ENCODE data around the gene CHD1.

CHD1 gene

GRCh38 chr5:98845878-98846277 lies 82.9 kb downstream of the CHD1 start:
- TF ChIP-seq EZH2 (IDR thresholded peaks at IDR 0.05) (no peak), FOXP2 (optimal IDR thresholded peaks at IDR 0.05; ENCODE audit: control extremely low read depth, extremely low read length, insufficient read depth) (no peak), POLR2AphosphoS5 (IDR thresholded peaks at IDR 0.05; ENCODE audit: borderline replicate concordance, low read depth, low read length) (no peak)
- Histone ChIP-seq H3K9me3 (ENCODE audit: low read depth, low read length) (0 out of 2 replicates have a peak, but pooled peaks cover 3% of the 10 kb centered on the region), H3K36me3 (ENCODE audit: insufficient read depth, low read length) (no peaks in the 10 kb centered on the region)

GRCh38 chr5:98844865-98845264 lies 83.9 kb downstream of the CHD1 start:
- Histone ChIP-seq H3K4me3 (no peak overlapping the region), H3K36me3 (ENCODE audit: insufficient read depth, low read length) (no peaks in the 10 kb centered on the region), H3K9ac (ENCODE audit: insufficient read length) (no peak overlapping the region), H3K9me3 (ENCODE audit: low read depth, low read length) (0 out of 2 replicates have a peak, but pooled peaks cover 3% of the 10 kb centered on the region), H3K27ac (no peak overlapping the region)
- no peak for DNase-seq (ENCODE audit: low read depth, low spot score)
- TF ChIP-seq FOXP2 (optimal IDR thresholded peaks at IDR 0.05; ENCODE audit: control extremely low read depth, extremely low read length, insufficient read depth) (no peak), EZH2 (IDR thresholded peaks at IDR 0.05) (no peak), POLR2AphosphoS5 (IDR thresholded peaks at IDR 0.05; ENCODE audit: borderline replicate concordance, low read depth, low read length) (no peak)

More at GRCh38 chr5:98845878-98846277, 82.9 kb downstream of the CHD1 start:
- Histone ChIP-seq H3K4me3 (no peak overlapping the region), H3K9ac (ENCODE audit: insufficient read length) (no peak overlapping the region), H3K27ac (no peak overlapping the region)
- DNase-seq (ENCODE audit: low read depth, low spot score) = no peak

- no peaks in the 10 kb centered on the region for H3K36me3 ChIP-seq (ENCODE audit: insufficient read depth, low read length)
- no peak overlapping the region for H3K9ac ChIP-seq (ENCODE audit: insufficient read length)
- TF ChIP-seq POLR2AphosphoS5 (IDR thresholded peaks at IDR 0.05; ENCODE audit: borderline replicate concordance, low read depth, low read length) = no peak
- no peak for TF ChIP-seq EZH2 (IDR thresholded peaks at IDR 0.05)
- no peak for TF ChIP-seq FOXP2 (optimal IDR thresholded peaks at IDR 0.05; ENCODE audit: control extremely low read depth, extremely low read length, insufficient read depth)
- H3K4me3 ChIP-seq = no peak overlapping the region
- no peak overlapping the region for H3K27ac ChIP-seq
- no peak for DNase-seq (ENCODE audit: low read depth, low spot score)
- H3K9me3 ChIP-seq (ENCODE audit: low read depth, low read length) = 0 out of 2 replicates have a peak, but pooled peaks cover 3% of the 10 kb centered on the region
Measured at GRCh38 chr5:98843481-98843880, 85.3 kb downstream of the CHD1 start.

GRCh38 chr5:98840946-98841345 lies 87.9 kb downstream of the CHD1 start:
- H3K9ac ChIP-seq (ENCODE audit: insufficient read length) = no peak overlapping the region
- H3K4me3 ChIP-seq = no peak overlapping the region
- H3K9me3 ChIP-seq (ENCODE audit: low read depth, low read length) = 0 out of 2 replicates have a peak, but pooled peaks cover 3% of the 10 kb centered on the region
- no peaks in the 10 kb centered on the region for H3K36me3 ChIP-seq (ENCODE audit: insufficient read depth, low read length)
- H3K27ac ChIP-seq = no peak overlapping the region
- DNase-seq (ENCODE audit: low read depth, low spot score) = no peak
- no peak for TF ChIP-seq EZH2 (IDR thresholded peaks at IDR 0.05)
- no peak for TF ChIP-seq FOXP2 (optimal IDR thresholded peaks at IDR 0.05; ENCODE audit: control extremely low read depth, extremely low read length, insufficient read depth)
- TF ChIP-seq POLR2AphosphoS5 (IDR thresholded peaks at IDR 0.05; ENCODE audit: borderline replicate concordance, low read depth, low read length) = no peak

- Histone ChIP-seq H3K4me3 (no peak overlapping the region), H3K9me3 (ENCODE audit: low read depth, low read length) (0 out of 2 replicates have a peak, but pooled peaks cover 3% of the 10 kb centered on the region)
- no peak for DNase-seq (ENCODE audit: low read depth, low spot score)
Measured at GRCh38 chr5:98839469-98840383, 89.1 kb downstream of the CHD1 start.

GRCh38 chr5:98836175-98836574 lies 92.6 kb downstream of the CHD1 start:
- Histone ChIP-seq H3K4me3 (no peak overlapping the region), H3K9me3 (ENCODE audit: low read depth, low read length) (no peaks in the 10 kb centered on the region), H3K36me3 (ENCODE audit: insufficient read depth, low read length) (no peaks in the 10 kb centered on the region), H3K9ac (ENCODE audit: insufficient read length) (no peak overlapping the region), H3K27ac (no peak overlapping the region)
- TF ChIP-seq EZH2 (IDR thresholded peaks at IDR 0.05) (no peak), POLR2AphosphoS5 (IDR thresholded peaks at IDR 0.05; ENCODE audit: borderline replicate concordance, low read depth, low read length) (no peak), FOXP2 (optimal IDR thresholded peaks at IDR 0.05; ENCODE audit: control extremely low read depth, extremely low read length, insufficient read depth) (no peak)
- DNase-seq (ENCODE audit: low read depth, low spot score) = no peak

More at GRCh38 chr5:98839469-98840383, 89.1 kb downstream of the CHD1 start:
- H3K36me3 ChIP-seq (ENCODE audit: insufficient read depth, low read length) = no peaks in the 10 kb centered on the region
- H3K9ac ChIP-seq (ENCODE audit: insufficient read length) = no peak overlapping the region
- no peak for TF ChIP-seq FOXP2 (optimal IDR thresholded peaks at IDR 0.05; ENCODE audit: control extremely low read depth, extremely low read length, insufficient read depth)
- TF ChIP-seq EZH2 (IDR thresholded peaks at IDR 0.05) = no peak
- TF ChIP-seq POLR2AphosphoS5 (IDR thresholded peaks at IDR 0.05; ENCODE audit: borderline replicate concordance, low read depth, low read length) = no peak
- H3K27ac ChIP-seq = no peak overlapping the region

- TF ChIP-seq FOXP2 (optimal IDR thresholded peaks at IDR 0.05; ENCODE audit: control extremely low read depth, extremely low read length, insufficient read depth) (no peak), EZH2 (IDR thresholded peaks at IDR 0.05) (no peak), POLR2AphosphoS5 (IDR thresholded peaks at IDR 0.05; ENCODE audit: borderline replicate concordance, low read depth, low read length) (no peak)
- Histone ChIP-seq H3K9me3 (ENCODE audit: low read depth, low read length) (no peaks in the 10 kb centered on the region), H3K9ac (ENCODE audit: insufficient read length) (no peak overlapping the region), H3K27ac (no peak overlapping the region), H3K36me3 (ENCODE audit: insufficient read depth, low read length) (no peaks in the 10 kb centered on the region), H3K4me3 (no peak overlapping the region)
- DNase-seq (ENCODE audit: low read depth, low spot score) = no peak
Measured at GRCh38 chr5:98827588-98828284, 101.1 kb downstream of the CHD1 start.

- TF ChIP-seq POLR2AphosphoS5 (IDR thresholded peaks at IDR 0.05; ENCODE audit: borderline replicate concordance, low read depth, low read length) = no peak
- no peak for TF ChIP-seq EZH2 (IDR thresholded peaks at IDR 0.05)
- TF ChIP-seq FOXP2 (optimal IDR thresholded peaks at IDR 0.05; ENCODE audit: control extremely low read depth, extremely low read length, insufficient read depth) = no peak
- H3K4me3 ChIP-seq = no peak overlapping the region
- no peak overlapping the region for H3K27ac ChIP-seq
- H3K9me3 ChIP-seq (ENCODE audit: low read depth, low read length) = no peaks in the 10 kb centered on the region
- no peak for DNase-seq (ENCODE audit: low read depth, low spot score)
- no peaks in the 10 kb centered on the region for H3K36me3 ChIP-seq (ENCODE audit: insufficient read depth, low read length)
- no peak overlapping the region for H3K9ac ChIP-seq (ENCODE audit: insufficient read length)
Measured at GRCh38 chr5:98827161-98827560, 101.6 kb downstream of the CHD1 start.

Data from SK-N-MC (cell line).